ENCODE measurements around the gene ECI2.

Gene ECI2, protein sequence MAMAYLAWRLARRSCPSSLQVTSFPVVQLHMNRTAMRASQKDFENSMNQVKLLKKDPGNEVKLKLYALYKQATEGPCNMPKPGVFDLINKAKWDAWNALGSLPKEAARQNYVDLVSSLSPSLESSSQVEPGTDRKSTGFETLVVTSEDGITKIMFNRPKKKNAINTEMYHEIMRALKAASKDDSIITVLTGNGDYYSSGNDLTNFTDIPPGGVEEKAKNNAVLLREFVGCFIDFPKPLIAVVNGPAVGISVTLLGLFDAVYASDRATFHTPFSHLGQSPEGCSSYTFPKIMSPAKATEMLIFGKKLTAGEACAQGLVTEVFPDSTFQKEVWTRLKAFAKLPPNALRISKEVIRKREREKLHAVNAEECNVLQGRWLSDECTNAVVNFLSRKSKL

DNA sequence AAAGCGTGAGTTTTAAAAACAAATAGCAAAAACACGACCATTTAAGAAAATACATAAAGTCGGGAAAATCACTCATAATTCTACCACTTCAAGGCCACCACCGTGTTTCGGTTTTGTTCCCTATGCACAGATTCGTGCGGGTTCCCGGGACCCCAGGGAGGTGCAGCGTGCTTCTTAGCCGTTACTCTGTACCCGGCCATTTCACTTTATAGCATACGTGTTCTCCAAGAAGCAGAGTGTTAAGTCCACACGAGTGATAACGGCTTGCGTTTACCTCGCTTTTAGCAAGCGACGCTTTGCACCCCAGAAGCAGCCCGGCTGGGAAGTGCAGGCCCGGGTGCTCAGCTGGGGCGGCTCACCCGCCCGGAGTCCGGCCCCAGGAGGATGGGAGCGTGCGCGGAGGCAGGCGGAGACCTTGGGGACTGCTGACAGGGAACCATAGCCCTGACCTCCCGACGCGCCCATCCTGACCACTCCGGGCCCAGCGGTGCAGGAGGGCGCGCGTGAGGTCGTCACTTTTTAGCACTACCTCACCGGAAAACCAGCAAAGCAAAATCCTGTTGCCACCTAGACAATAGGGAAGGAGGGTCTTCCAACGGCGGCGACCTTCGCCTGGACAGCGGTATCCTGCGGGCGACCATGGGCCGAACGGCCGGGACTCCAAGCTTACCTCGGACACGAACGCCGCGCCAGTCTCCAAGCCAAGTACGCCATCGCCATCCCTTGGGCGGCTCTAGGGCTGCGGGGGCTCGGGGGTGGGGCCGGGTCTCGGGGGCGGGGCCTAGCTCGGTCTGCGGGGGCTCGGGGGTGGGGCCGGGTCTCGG, at the start of gene ECI2:
Gene ECI2 (minus strand): TSS at position 735 of the 824 bp plus-strand sequence. CDS start 15 bp downstream, at position 720.
- H3K9me3 Mint-ChIP-seq = no peaks in the 10 kb centered on the region
- peak within 1 kb of the TSS; percentile 87 for H3K4me3 Mint-ChIP-seq
- peaks cover 18% of the 10 kb centered on the region for H3K36me3 Mint-ChIP-seq (ENCODE audit: low read depth)
- H3K4me1 Mint-ChIP-seq (ENCODE audit: low read depth) = peaks cover 20% of the 10 kb centered on the region
- no peaks in the 10 kb centered on the region for H3K27me3 Mint-ChIP-seq (ENCODE audit: low read depth)
- H3K27ac Mint-ChIP-seq = peak within 1 kb of the TSS; percentile 85

DNA sequence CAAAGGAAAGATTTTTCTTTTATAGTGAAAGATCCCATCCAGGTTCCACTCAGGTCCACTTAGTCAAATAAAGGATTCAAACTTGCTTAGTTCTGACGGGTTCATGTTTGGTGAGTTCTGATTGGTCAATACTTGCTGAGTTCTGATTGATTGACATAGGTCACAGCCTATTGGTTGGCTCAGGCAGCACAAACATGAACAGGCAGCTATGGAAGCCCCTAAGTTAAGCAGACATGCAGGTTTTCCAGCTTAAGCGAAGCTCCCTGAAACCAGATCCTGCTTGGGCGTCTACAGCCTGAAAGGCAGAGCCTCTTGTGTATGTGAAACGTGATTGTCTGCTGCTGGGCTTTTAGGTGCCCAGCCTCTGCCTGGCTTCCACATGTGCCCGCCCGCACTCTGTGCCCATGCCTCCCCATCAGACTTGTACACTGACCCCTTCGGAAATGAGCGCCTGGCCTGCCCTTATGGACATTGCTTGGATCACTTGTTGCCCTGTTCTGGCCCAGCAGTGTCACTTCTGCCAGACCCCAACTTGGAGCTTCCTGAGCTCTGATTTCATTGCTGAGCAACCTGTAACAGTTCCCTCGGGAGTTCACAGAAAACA, 45.4 kb upstream of the ECI2 start:
- Mint-ChIP-seq H3K4me1 (ENCODE audit: low read depth) (peaks cover 3% of the 10 kb centered on the region), H3K36me3 (ENCODE audit: low read depth) (no peaks in the 10 kb centered on the region), H3K27me3 (ENCODE audit: low read depth) (peaks cover 12% of the 10 kb centered on the region), H3K4me3 (no peak overlapping the region), H3K9me3 (no peaks in the 10 kb centered on the region), H3K27ac (no peak overlapping the region)

DNA sequence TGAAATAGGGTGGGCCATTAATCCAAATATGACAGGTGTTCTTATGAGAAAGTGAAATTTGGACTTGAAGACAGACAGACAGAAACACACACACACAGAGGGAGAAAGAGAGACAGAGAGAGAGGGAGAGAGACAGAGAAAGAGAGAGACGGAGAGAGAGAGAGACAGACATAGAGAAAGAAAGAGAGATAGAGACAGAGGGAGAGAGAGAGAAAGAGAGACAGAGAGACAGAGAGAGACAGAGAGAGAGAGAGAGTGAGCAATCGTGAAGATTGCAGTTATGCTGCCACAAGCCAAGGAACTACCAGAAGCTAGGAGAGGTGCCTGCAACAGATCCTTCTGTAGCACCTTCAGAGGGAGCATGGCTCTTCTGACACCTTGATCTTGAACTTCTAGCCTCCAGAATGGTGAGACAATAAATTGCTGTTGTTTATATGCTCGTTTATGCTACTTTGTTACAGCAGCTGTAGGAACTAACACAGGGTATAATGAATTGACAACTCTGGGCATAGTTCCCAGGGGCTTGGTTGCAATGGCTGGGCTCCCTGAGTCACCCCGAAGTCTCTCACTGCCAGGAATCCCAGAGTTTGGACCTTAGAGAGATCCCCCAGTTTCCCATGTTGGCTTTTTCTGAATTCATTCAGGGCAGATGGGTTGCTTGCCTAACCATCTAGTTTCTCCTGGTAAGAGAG, 44.7 kb upstream of the ECI2 start:
- H3K4me3 Mint-ChIP-seq = no peak overlapping the region
- H3K9me3 Mint-ChIP-seq = no peaks in the 10 kb centered on the region
- H3K27me3 Mint-ChIP-seq (ENCODE audit: low read depth) = peaks cover 11% of the 10 kb centered on the region
- H3K4me1 Mint-ChIP-seq (ENCODE audit: low read depth) = peaks cover 1% of the 10 kb centered on the region
- no peaks in the 10 kb centered on the region for H3K36me3 Mint-ChIP-seq (ENCODE audit: low read depth)
- no peak overlapping the region for H3K27ac Mint-ChIP-seq

DNA sequence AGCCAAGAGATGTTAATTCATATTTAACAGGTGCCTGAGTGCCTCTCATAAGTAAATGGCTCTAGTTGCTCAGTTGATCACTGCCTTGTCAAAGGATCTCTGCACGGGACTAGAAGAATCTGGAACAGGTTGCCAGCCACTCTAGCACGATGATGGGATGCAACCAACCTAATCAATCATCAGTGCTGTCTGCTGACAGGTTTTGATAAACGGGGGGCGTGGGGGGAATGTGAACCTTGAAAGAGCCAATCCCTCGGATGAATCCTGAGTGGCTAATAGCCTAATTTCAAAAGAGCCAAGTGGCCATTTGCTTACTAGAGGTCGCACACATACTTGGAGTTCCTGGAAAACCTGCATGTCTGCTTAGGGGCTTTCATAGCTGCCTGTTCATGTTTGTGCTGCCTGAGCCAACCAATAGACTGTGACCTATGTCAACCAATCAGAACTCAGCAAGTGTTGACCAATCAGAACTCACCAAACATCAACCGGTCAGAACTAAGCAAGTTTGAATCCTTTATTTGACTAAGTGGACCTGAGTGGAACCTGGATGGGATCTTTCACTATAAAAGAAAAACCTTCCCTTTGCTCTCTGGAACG, 43.5 kb upstream of the ECI2 start:
- no peak overlapping the region for H3K27ac Mint-ChIP-seq
- H3K4me1 Mint-ChIP-seq (ENCODE audit: low read depth) = peaks cover 2% of the 10 kb centered on the region
- H3K4me3 Mint-ChIP-seq = no peak overlapping the region
- no peaks in the 10 kb centered on the region for H3K36me3 Mint-ChIP-seq (ENCODE audit: low read depth)
- no peaks in the 10 kb centered on the region for H3K9me3 Mint-ChIP-seq
- H3K27me3 Mint-ChIP-seq (ENCODE audit: low read depth) = peaks cover 4% of the 10 kb centered on the region

DNA sequence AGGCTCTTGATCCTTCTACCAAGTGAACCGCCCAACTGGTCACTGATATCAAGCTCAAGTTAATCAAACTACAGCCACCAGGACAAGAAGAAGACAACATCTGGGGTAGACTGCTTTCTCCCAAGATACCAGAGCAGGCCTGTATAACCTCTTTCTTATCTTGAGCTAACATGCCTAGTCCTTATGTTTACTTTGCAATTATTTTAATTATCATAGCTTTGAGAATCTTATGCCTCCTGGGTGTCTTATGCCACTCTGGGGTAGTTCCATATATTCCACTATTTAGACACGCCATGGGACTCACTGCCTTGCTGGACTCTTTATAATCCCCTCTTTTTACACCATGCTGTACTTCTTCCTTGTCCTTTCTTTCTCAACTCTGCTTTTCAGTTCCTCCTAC, 41.5 kb upstream of the ECI2 start:
- Mint-ChIP-seq H3K27ac (no peak overlapping the region), H3K4me3 (no peak overlapping the region), H3K36me3 (ENCODE audit: low read depth) (no peaks in the 10 kb centered on the region), H3K9me3 (no peaks in the 10 kb centered on the region), H3K27me3 (ENCODE audit: low read depth) (peaks cover 7% of the 10 kb centered on the region), H3K4me1 (ENCODE audit: low read depth) (peaks cover 2% of the 10 kb centered on the region)

DNA sequence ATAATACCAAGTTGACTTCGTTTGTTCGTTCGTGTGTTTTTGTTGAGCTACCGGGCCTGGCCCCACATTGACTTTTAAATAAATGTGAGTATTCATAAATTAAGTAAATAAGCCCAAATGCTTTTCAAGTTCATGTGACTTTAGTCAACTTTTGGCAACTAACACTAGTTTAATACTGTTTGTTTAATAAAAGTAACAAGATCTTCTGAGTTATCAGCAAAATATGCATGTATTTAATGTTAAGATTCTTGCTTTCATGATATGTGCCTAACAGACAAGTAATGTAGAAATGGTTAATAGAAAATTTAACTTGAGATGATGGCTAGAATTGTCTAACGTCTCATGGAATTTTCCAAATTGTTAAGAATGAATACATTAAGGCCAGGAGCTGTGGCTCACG, 38.7 kb upstream of the ECI2 start:
- H3K9me3 Mint-ChIP-seq = no peaks in the 10 kb centered on the region
- peaks cover 3% of the 10 kb centered on the region for H3K27me3 Mint-ChIP-seq (ENCODE audit: low read depth)
- no peak overlapping the region for H3K4me3 Mint-ChIP-seq
- no peaks in the 10 kb centered on the region for H3K36me3 Mint-ChIP-seq (ENCODE audit: low read depth)
- peaks cover 2% of the 10 kb centered on the region for H3K4me1 Mint-ChIP-seq (ENCODE audit: low read depth)
- no peak overlapping the region for H3K27ac Mint-ChIP-seq

DNA sequence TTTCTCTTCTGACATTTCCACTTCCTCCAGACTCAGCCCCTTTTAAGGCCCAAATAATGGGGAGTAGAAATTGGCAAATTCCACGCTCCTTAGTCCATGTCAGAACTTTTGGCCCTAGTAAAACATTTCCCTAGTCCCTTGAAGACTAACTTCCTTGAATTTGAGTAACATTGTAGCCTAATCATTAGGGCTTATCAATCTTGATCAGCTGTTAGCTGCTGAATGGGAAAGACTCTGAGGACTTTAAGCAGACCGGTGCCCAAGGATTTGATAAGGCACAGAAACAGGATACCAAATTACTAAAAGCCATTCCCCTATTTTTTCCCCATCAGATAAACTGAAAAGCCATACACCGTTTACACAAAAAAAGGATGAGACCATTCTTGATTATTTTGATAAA, 37.0 kb upstream of the ECI2 start:
- Mint-ChIP-seq H3K4me1 (ENCODE audit: low read depth) (peaks cover 2% of the 10 kb centered on the region), H3K9me3 (peaks cover 10% of the 10 kb centered on the region), H3K36me3 (ENCODE audit: low read depth) (no peaks in the 10 kb centered on the region), H3K4me3 (no peak overlapping the region), H3K27me3 (ENCODE audit: low read depth) (peaks cover 3% of the 10 kb centered on the region), H3K27ac (no peak overlapping the region)

DNA sequence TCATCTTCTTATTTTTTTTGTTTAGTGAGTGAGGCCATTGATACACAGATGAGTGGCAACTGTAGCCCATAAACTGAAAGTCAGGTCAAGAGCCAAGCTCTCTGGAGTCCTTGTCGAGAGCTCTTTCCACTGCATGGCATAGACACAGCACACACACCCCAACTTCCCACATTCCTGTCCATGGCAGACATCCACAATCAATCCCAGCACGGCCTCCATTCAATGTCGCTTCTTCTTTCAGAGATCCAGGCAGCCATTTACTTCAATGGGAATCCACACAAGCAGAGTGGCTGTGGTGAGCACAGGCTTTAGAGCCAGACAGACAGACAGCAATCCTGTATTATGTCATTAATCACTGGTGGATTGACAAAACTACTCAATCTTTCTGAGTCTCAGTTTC, 34.9 kb upstream of the ECI2 start:
- H3K27ac Mint-ChIP-seq = no peak overlapping the region
- H3K4me1 Mint-ChIP-seq (ENCODE audit: low read depth) = peaks cover 2% of the 10 kb centered on the region
- H3K36me3 Mint-ChIP-seq (ENCODE audit: low read depth) = no peaks in the 10 kb centered on the region
- H3K9me3 Mint-ChIP-seq = peaks cover 13% of the 10 kb centered on the region
- peaks cover 3% of the 10 kb centered on the region for H3K27me3 Mint-ChIP-seq (ENCODE audit: low read depth)
- H3K4me3 Mint-ChIP-seq = no peak overlapping the region

DNA sequence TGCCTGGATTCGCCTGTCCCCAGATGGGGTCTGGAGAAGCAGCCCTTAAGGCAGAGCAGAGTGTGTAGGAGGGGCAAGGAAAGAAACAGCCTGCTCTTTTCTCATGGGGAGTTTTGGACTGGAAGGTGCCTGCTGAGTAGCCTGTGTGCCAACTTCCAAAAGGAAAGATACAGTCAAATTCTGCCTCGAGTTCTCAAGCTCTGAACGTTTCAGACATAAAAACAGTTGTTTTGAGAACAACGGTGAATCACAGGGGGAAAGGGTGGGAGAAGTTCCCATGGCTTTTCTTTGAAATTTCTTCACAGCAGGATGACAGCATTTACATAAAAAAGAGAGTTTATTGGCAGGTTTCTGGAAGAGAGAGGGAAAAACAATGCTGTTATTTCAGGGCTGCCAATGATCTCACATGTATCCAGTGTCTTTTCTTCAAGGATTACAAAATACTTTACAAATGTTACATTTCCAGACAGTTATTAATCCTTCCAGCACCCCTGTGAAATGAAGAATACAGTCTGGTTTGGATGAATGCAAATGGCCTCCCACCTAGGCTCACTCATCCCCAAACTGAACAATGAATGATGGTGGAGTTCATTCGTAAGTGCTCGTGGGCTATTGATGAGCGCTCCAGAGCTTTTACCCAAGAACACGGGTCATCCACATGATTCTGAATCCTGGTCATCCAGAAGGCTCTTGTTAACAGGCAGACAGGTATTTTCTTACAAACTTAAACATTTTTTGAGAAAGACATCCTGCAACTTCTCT, 33.8 kb upstream of the ECI2 start:
- Mint-ChIP-seq H3K27me3 (ENCODE audit: low read depth) (peaks cover 3% of the 10 kb centered on the region), H3K4me1 (ENCODE audit: low read depth) (no peaks in the 10 kb centered on the region), H3K36me3 (ENCODE audit: low read depth) (no peaks in the 10 kb centered on the region), H3K27ac (no peak overlapping the region), H3K9me3 (peaks cover 13% of the 10 kb centered on the region), H3K4me3 (no peak overlapping the region)

DNA sequence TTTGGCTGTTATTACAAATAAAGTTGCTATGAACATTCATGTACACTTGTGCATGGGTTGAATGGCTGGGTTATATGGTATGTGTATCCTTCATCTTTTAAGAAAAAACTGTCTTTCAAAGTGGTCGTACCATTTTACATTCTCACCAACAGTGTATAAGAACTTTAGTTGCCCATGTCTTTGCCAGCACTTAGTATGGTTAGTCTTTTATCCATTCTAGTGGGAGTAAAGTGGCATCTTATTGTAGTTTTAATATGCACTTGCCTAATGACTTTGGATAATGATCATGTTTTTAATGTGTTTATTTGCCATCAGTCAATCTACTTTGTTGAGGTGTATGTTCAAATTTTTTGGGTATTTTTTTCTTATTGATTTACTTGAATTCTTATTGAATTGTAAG, 32.5 kb upstream of the ECI2 start:
- no peaks in the 10 kb centered on the region for H3K4me1 Mint-ChIP-seq (ENCODE audit: low read depth)
- peaks cover 13% of the 10 kb centered on the region for H3K9me3 Mint-ChIP-seq
- no peaks in the 10 kb centered on the region for H3K36me3 Mint-ChIP-seq (ENCODE audit: low read depth)
- H3K27me3 Mint-ChIP-seq (ENCODE audit: low read depth) = peaks cover 3% of the 10 kb centered on the region
- H3K27ac Mint-ChIP-seq = no peak overlapping the region
- H3K4me3 Mint-ChIP-seq = no peak overlapping the region

DNA sequence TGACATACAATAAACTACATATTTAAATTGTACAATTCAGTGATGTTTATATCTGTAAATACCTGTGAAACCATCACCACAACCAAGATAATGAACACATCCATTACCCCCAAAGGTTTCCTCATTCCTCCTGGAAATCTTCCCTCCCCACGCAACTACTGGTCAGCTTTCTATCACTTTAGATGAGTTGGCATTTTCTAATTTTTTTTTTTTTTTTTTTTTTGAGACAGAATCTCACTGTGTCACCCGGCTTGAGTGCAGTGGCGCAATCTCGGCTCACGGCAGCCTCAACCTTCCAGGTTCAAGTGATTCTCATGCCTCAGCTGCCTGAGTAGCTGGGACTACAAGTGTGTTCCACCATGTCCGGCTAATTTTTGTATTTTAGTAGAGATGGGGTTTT, 31.7 kb upstream of the ECI2 start:
- peaks cover 13% of the 10 kb centered on the region for H3K9me3 Mint-ChIP-seq
- no peaks in the 10 kb centered on the region for H3K36me3 Mint-ChIP-seq (ENCODE audit: low read depth)
- H3K27ac Mint-ChIP-seq = no peak overlapping the region
- H3K4me1 Mint-ChIP-seq (ENCODE audit: low read depth) = no peaks in the 10 kb centered on the region
- H3K4me3 Mint-ChIP-seq = no peak overlapping the region
- H3K27me3 Mint-ChIP-seq (ENCODE audit: low read depth) = no peaks in the 10 kb centered on the region

DNA sequence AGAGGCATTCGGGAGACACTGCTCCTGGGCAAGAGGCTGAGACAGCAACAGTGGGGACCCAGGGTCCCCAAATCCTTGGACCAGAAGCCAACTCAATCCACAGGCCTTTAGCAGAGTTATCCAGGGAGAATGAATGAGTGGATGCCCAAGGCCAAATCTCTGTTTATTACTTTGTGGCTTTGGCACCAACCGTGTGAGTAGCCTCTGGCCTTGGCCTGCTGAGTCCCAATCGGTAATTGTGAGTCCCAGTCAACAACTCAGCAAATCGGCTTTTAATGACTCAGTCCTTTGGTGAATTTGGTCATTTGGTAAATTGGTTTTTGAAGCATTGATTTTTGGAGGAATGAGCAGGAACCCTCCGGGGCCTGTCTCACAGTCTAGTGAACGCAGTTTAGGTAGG, 29.1 kb upstream of the ECI2 start:
- no peak overlapping the region for H3K4me3 Mint-ChIP-seq
- H3K9me3 Mint-ChIP-seq = peaks cover 13% of the 10 kb centered on the region
- H3K36me3 Mint-ChIP-seq (ENCODE audit: low read depth) = no peaks in the 10 kb centered on the region
- H3K27me3 Mint-ChIP-seq (ENCODE audit: low read depth) = no peaks in the 10 kb centered on the region
- H3K27ac Mint-ChIP-seq = no peak overlapping the region
- no peaks in the 10 kb centered on the region for H3K4me1 Mint-ChIP-seq (ENCODE audit: low read depth)

DNA sequence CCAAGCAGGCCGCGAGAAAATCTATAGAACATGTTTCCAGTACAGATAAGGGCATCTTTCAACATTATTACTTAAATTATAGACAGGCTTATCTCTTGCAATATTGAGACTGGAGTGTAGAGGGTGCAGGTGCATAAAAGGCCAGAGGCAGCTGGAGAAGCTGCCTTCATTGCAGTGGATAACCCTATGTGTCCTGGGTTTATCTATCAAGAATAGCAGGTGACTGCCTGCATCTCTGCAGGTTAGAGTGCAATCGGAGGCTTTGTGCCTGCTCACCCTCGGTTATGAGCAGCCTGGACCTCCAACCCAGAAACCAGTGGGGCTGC, 28.7 kb upstream of the ECI2 start:
- Mint-ChIP-seq H3K4me1 (ENCODE audit: low read depth) (no peaks in the 10 kb centered on the region), H3K9me3 (peaks cover 13% of the 10 kb centered on the region), H3K27ac (no peak overlapping the region), H3K4me3 (no peak overlapping the region), H3K27me3 (ENCODE audit: low read depth) (no peaks in the 10 kb centered on the region), H3K36me3 (ENCODE audit: low read depth) (no peaks in the 10 kb centered on the region)

Measured in T-helper 1 cell treated with Interleukin-12 subunit alpha and Interleukin-12 subunit beta and Interleukin-4 antibody, amounts not matched to agents 30 μg/mL and 1 μg/mL, for 36 hours (primary cell).